Amniotic stem cell (primary cell): ENCODE measurements around the gene KRTAP16-1.
"Not testable (repeated sequence)": the region's sequence is repeated elsewhere in the genome, so short reads cannot be mapped to it uniquely, and the experiment has no call there.

Experiments used
- DNase-seq: peaks from one replicate; lab custom pipeline; 2025; lab: John Stamatoyannopoulos, UW

KRTAP16-1 gene

GRCh38 chr17:41301916-41302901, 6.9 kb downstream of the KRTAP16-1 start, which contains the start of gene KRTAP29-1:
Gene KRTAP29-1, minus strand, starts transcription at chr17:41302851. Its CDS starts 0 bp downstream, at chr17:41302851.
- DNase-seq = no peak

- DNase-seq = no peak
Measured at GRCh38 chr17:41301204-41301790, 7.8 kb downstream of the KRTAP16-1 start.

- no peak for DNase-seq
Measured at GRCh38 chr17:41298458-41299135, 10.5 kb downstream of the KRTAP16-1 start.

GRCh38 chr17:41296846-41297245, 12.3 kb downstream of the KRTAP16-1 start:
- no peak for DNase-seq

GRCh38 chr17:41294016-41294415, 15.1 kb downstream of the KRTAP16-1 start:
- no peak for DNase-seq

GRCh38 chr17:41287050-41287449, 22.1 kb downstream of the KRTAP16-1 start:
- DNase-seq = no peak

- no peak for DNase-seq
Measured at GRCh38 chr17:41284546-41284945, 24.6 kb downstream of the KRTAP16-1 start.

- no peak for DNase-seq
Measured at GRCh38 chr17:41284043-41284442, 25.1 kb downstream of the KRTAP16-1 start.

GRCh38 chr17:41278176-41278955, 30.7 kb downstream of the KRTAP16-1 start:
- no peak for DNase-seq

- not testable (repeated sequence) for DNase-seq
Measured at GRCh38 chr17:41275648-41276190, 33.4 kb downstream of the KRTAP16-1 start, which contains the start of gene KRTAP9-7. Gene KRTAP9-7, plus strand, starts transcription at chr17:41275698. Its CDS starts 0 bp downstream, at chr17:41275698.

- no peak for DNase-seq
Measured at GRCh38 chr17:41271858-41272257, 37.3 kb downstream of the KRTAP16-1 start.

GRCh38 chr17:41271323-41271722, 37.8 kb downstream of the KRTAP16-1 start:
- DNase-seq = not testable (repeated sequence)

GRCh38 chr17:41267711-41268110, 41.4 kb downstream of the KRTAP16-1 start:
- no peak for DNase-seq

- no peak for DNase-seq
Measured at GRCh38 chr17:41265078-41265477, 44.0 kb downstream of the KRTAP16-1 start, which contains the start of gene KRTAP9-6. Gene KRTAP9-6, plus strand, starts transcription at chr17:41265378. Its CDS starts 0 bp downstream, at chr17:41265378.

- no peak for DNase-seq
Measured at GRCh38 chr17:41264599-41264998, 44.5 kb downstream of the KRTAP16-1 start.

- DNase-seq = no peak
Measured at GRCh38 chr17:41263212-41263611, 45.9 kb downstream of the KRTAP16-1 start.

GRCh38 chr17:41258406-41258805, 50.7 kb downstream of the KRTAP16-1 start:
- no peak for DNase-seq
